IMR-90 (cell line): ENCODE data around the gene RPL14. TPM values are rescaled to one million over a fixed set of nuclear protein-coding genes. Genes with fewer than 3 reads are reported as not detected.
A peak's percentile ranks its signal among the peaks of the same experiment; 100 is the strongest.

ENCODE experiments used
- ATAC-seq: fragments of 200-7000 bp; cut with Tn5 transposase; 2 replicates; pipeline ENCODE4 v1.9.1; 2020; ENCODE audit warnings: low read depth, mild to moderate bottlenecking, moderate library complexity
- BruUV-seq: library from RNA; stranded (reverse); fragments of 400-500 nt; replicated peaks from 2 replicates; lab custom pipeline; 2021; lab: Mats Ljungman, UMichigan
- CTCF ChIA-PET: fragments of 300-600 bp; formaldehyde crosslinking; extraction: SDS; loops from one replicate; lab custom pipeline; 2021; ENCODE audit warnings: antibody characterized with exemption; lab: Yijun Ruan, JAX
- POLR2A ChIA-PET: fragments of 300-600 bp; sonication (Branson Sonifier 250); formaldehyde crosslinking; loops from one replicate; lab custom pipeline; 2022; ENCODE audit warnings: antibody characterized with exemption; ENCODE audit not compliant: unreplicated experiment; lab: Charles Lee
- DNase-seq: peaks from one replicate; pipeline ENCODE4 v3.0.0; 2013
- H2AFZ ChIP-seq: replicated peaks from 2 replicates; pipeline ENCODE3; 2013; ENCODE audit warnings: low read length, mild to moderate bottlenecking; ENCODE audit not compliant: poor library complexity
- H2AK5ac ChIP-seq: 2 replicates; pipeline ENCODE4 v1.6.1; 2013; ENCODE audit warnings: low read depth, low read length, inconsistent platforms
- H2AK9ac ChIP-seq: replicated peaks from 2 replicates; pipeline ENCODE3; 2013; ENCODE audit warnings: mild to moderate bottlenecking, low read depth, low read length, moderate library complexity; ENCODE audit not compliant: poor library complexity
- H2BK120ac ChIP-seq: 2 replicates; pipeline ENCODE4 v1.6.1; 2013; ENCODE audit warnings: low read depth, low read length, inconsistent platforms
- H2BK15ac ChIP-seq: 3 replicates; pipeline ENCODE4 v1.6.1; 2013; ENCODE audit warnings: low read depth, low read length, inconsistent platforms
- H2BK20ac ChIP-seq: 2 replicates; pipeline ENCODE4 v1.6.1; 2013; ENCODE audit warnings: low read depth, mild to moderate bottlenecking, inconsistent platforms, low read length, moderate library complexity
- H2BK5ac ChIP-seq: 2 replicates; pipeline ENCODE4 v1.6.1; 2013; ENCODE audit warnings: mild to moderate bottlenecking, low read depth, low read length, inconsistent platforms; ENCODE audit not compliant: poor library complexity, severe bottlenecking
- H3K14ac ChIP-seq: replicated peaks from 2 replicates; pipeline ENCODE4 v1.6.1; 2013; ENCODE audit warnings: low read depth, low read length, inconsistent platforms
- H3K18ac ChIP-seq: 2 replicates; pipeline ENCODE4 v1.6.1; 2013; ENCODE audit warnings: low read depth, low read length, control low read depth
- H3K23ac ChIP-seq: 2 replicates; pipeline ENCODE4 v1.6.1; 2013; ENCODE audit warnings: low read depth, low read length, inconsistent platforms
- H3K27ac ChIP-seq: 2 replicates; pipeline ENCODE4 v1.5.1; 2013; ENCODE audit warnings: mild to moderate bottlenecking, control low read depth, low read length; ENCODE audit not compliant: insufficient read depth
- H3K27me3 ChIP-seq: 2 replicates; pipeline ENCODE4 v1.6.1; 2013; ENCODE audit warnings: low read length; ENCODE audit not compliant: control insufficient read depth, insufficient read depth
- H3K36me3 ChIP-seq: 2 replicates; pipeline ENCODE4 v1.6.1; 2013; ENCODE audit warnings: low read length, mixed read lengths; ENCODE audit not compliant: control insufficient read depth, insufficient read depth
- H3K4ac ChIP-seq: 2 replicates; pipeline ENCODE4 v1.6.1; 2013; ENCODE audit warnings: low read depth, low read length, inconsistent platforms
- H3K4me1 ChIP-seq: 2 replicates; pipeline ENCODE4 v1.6.1; 2013; ENCODE audit warnings: low read length, mixed read lengths; ENCODE audit not compliant: control insufficient read depth, insufficient read depth
- H3K4me2 ChIP-seq: 2 replicates; pipeline ENCODE4 v1.6.1; 2013; ENCODE audit warnings: low read depth, mild to moderate bottlenecking, control low read depth, low read length, moderate library complexity
- H3K4me3 ChIP-seq: 2 replicates; pipeline ENCODE4 v1.5.1; 2013; ENCODE audit warnings: low read depth, mild to moderate bottlenecking, control low read depth, low read length, moderate library complexity; ENCODE audit not compliant: insufficient read depth
- H3K56ac ChIP-seq: 2 replicates; pipeline ENCODE4 v1.6.1; 2013; ENCODE audit warnings: low read length, inconsistent platforms; ENCODE audit not compliant: insufficient read depth; ENCODE audit errors: extremely low read depth
- H3K79me1 ChIP-seq, 2 experiments: 2 replicates each; pipeline ENCODE4 v1.6.1; 2013; ENCODE audit warnings: low read length in 2 of 2, inconsistent platforms in 1 of 2, low read depth in 1 of 2
- H3K9ac ChIP-seq: 2 replicates; pipeline ENCODE4 v1.6.1; 2013; ENCODE audit warnings: low read depth, low read length, control low read depth
- H3K9me1 ChIP-seq: 2 replicates; pipeline ENCODE4 v1.6.1; 2013; ENCODE audit warnings: low read length, inconsistent platforms; ENCODE audit not compliant: insufficient read depth
- H3K9me3 ChIP-seq: 2 replicates; pipeline ENCODE4 v1.6.1; 2013; ENCODE audit warnings: low read length; ENCODE audit not compliant: control insufficient read depth, insufficient read depth
- H4K20me1 ChIP-seq: 2 replicates; pipeline ENCODE4 v1.6.1; 2013; ENCODE audit warnings: low read length, inconsistent platforms; ENCODE audit not compliant: insufficient read depth
- H4K5ac ChIP-seq: 2 replicates; pipeline ENCODE4 v1.6.1; 2013; ENCODE audit warnings: mild to moderate bottlenecking, low read depth, low read length, control low read depth
- H4K8ac ChIP-seq, 2 experiments: 2 replicates each; pipeline ENCODE4 v1.6.1; 2013; ENCODE audit warnings: low read depth in 2 of 2, low read length in 2 of 2, control low read depth in 1 of 2, inconsistent platforms in 1 of 2
- H4K91ac ChIP-seq: 2 replicates; pipeline ENCODE4 v1.6.1; 2013; ENCODE audit warnings: low read depth, low read length, inconsistent platforms; ENCODE audit not compliant: insufficient read depth
- BHLHE40 ChIP-seq: fragments of 150-350 bp; IDR thresholded peaks from 2 replicates; pipeline ENCODE4 v1.6.1; 2016; ENCODE audit warnings: mild to moderate bottlenecking, low read depth, low read length
- CEBPB ChIP-seq: IDR thresholded peaks from 2 replicates; pipeline ENCODE4 v1.6.1; 2012; ENCODE audit warnings: low read depth, low read length, improper control_type of control experiment
- CHD1 ChIP-seq: IDR thresholded peaks from 2 replicates; pipeline ENCODE4 v1.6.1; 2012; ENCODE audit warnings: low read depth, low read length, improper control_type of control experiment
- FOS ChIP-seq: fragments of 150-350 bp; IDR thresholded peaks from 2 replicates; pipeline ENCODE4 v1.6.1; 2016; ENCODE audit warnings: low read depth, low read length
- POLR2A ChIP-seq: IDR thresholded peaks from 2 replicates; pipeline ENCODE4 v1.6.1; 2012; ENCODE audit warnings: mild to moderate bottlenecking, low read depth, low read length
- USF2 ChIP-seq: fragments of 150-350 bp; IDR thresholded peaks from 2 replicates; pipeline ENCODE4 v1.6.1; 2017; ENCODE audit warnings: mild to moderate bottlenecking, antibody characterized with exemption, low read length, low read depth
- WGBS, 2 experiments: methylation state at CpG; one replicate each; pipeline versions ENCODE4 v1.1.5 to v1.1.7; 2013; ENCODE audit warnings: missing lambda C conversion rate in 2 of 2; ENCODE audit not compliant: insufficient read length in 1 of 2; ENCODE audit errors: extremely low coverage in 2 of 2; 5-methylcytosine and 5-hydroxymethylcytosine counted together
- dilution Hi-C: fragments of 300-500 bp; cut with HindIII; formaldehyde crosslinking; loops from one replicate; pipeline ENCODE4 v1.14.3; 2018; ENCODE audit warnings: low sequenced_read_pairs; ENCODE audit not compliant: unreplicated experiment
- in situ Hi-C: fragments of 300-500 bp; cut with MboI; formaldehyde crosslinking; loops from 3 replicates; pipeline ENCODE4 v1.14.3; 2019; ENCODE audit warnings: low sequenced_read_pairs, inconsistent platforms, mixed read lengths
- intact Hi-C: fragments of 100-400 bp; cut with micrococcal nuclease; formaldehyde crosslinking; loops from 2 replicates; pipeline ENCODE4 v1.10.0; 2022
- polyA plus RNA-seq, 3 experiments: library from polyadenylated mRNA; depleted of rRNA; stranded (reverse); fragments of >200 nt; gene quantifications; 2 replicates each; pipeline ENCODE4 v1.2.3, GENCODE V29; 2012; ENCODE audit warnings: low replicate concordance in 1 of 3
- total RNA-seq: library from RNA; depleted of rRNA; stranded (reverse); fragments of >200 nt; gene quantifications from 2 replicates; pipeline ENCODE4 v1.2.3, GENCODE V29; 2012

The RPL14 gene
- total and polyA plus RNA-seq, 2 of the 4 experiments (the other 2 are of a cell fraction): 142 to 492 TPM

- TF ChIP-seq FOS (no peak), USF2 (no peak), CHD1 (no peak), BHLHE40 (no peak), CEBPB (no peak), POLR2A (no peak)
- dilution Hi-C loops: no loop called here
- peak overlapping the region; percentile 93 for H4K91ac ChIP-seq
Observed at GRCh38 chr3:40452562-40452875, 4.6 kb upstream of the RPL14 start.

More at GRCh38 chr3:40452562-40452875, 4.6 kb upstream of the RPL14 start:
- no peak for ATAC-seq
- peak overlapping the region; percentile 46 for H2BK120ac ChIP-seq
- H3K4ac ChIP-seq: peak overlapping the region; percentile 91
- peaks cover 5 to 10% of the 10 kb centered on the region in 2 experiments; a peak in 1 of 4 replicates for H3K79me1 ChIP-seq
- H3K18ac ChIP-seq: peak overlapping the region; percentile 56; the same call in 1 of the 2 replicates
- peaks cover 4% of the 10 kb centered on the region; the same call in 1 of the 2 replicates for H4K20me1 ChIP-seq
- ChIA-PET POLR2A (no interaction called here), CTCF (no interaction called here)
- H4K8ac ChIP-seq: peak overlapping the region; percentile 91 to 93
- H2BK15ac ChIP-seq: no peak overlapping the region
- H3K4me3 ChIP-seq: peak overlapping the region; percentile 72
- no peak for DNase-seq
- H3K9me3 ChIP-seq: no peaks in the 10 kb centered on the region
- 0% methylated on average over 3 of the region's 7 CpGs; no CpG with 5 or more reads in 1 of the 2 experiments for WGBS, 2 experiments
- H3K56ac ChIP-seq: peak overlapping the region; percentile 34; the same call in 1 of the 2 replicates
- H3K23ac ChIP-seq: peak overlapping the region; percentile 28
- peak overlapping the region; percentile 81 for H3K27ac ChIP-seq
- no peaks in the 10 kb centered on the region for H3K4me1 ChIP-seq
- peak overlapping the region; percentile 97 for H2AFZ ChIP-seq
- peak overlapping the region; percentile 53 for H2BK5ac ChIP-seq
- peak overlapping the region; percentile 42 for H2AK9ac ChIP-seq
- peak overlapping the region; percentile 85 for H4K5ac ChIP-seq
- peak overlapping the region; percentile 9; the same call in 1 of the 2 replicates for H2AK5ac ChIP-seq
- peak overlapping the region; percentile 87 for H3K4me2 ChIP-seq
- H3K27me3 ChIP-seq: no peaks in the 10 kb centered on the region
- peak overlapping the region; percentile 84 for H3K14ac ChIP-seq
- no peaks in the 10 kb centered on the region for H3K9me1 ChIP-seq
- in situ Hi-C loops (no loop called here), intact Hi-C loops (loop anchor here (2.0 to 5.0 kb wide), 2 partner anchors 72 to 140 kb away; partner anchors contain the start of gene ZNF621)
- H2BK20ac ChIP-seq: no peak overlapping the region
- H3K9ac ChIP-seq: peak overlapping the region; percentile 81
- BruUV-seq: no TSS peak
- H3K36me3 ChIP-seq: peaks cover 1% of the 10 kb centered on the region; the same call in 1 of the 2 replicates
